Measurements from ENCODE around the gene CHD9NB.

DNA sequence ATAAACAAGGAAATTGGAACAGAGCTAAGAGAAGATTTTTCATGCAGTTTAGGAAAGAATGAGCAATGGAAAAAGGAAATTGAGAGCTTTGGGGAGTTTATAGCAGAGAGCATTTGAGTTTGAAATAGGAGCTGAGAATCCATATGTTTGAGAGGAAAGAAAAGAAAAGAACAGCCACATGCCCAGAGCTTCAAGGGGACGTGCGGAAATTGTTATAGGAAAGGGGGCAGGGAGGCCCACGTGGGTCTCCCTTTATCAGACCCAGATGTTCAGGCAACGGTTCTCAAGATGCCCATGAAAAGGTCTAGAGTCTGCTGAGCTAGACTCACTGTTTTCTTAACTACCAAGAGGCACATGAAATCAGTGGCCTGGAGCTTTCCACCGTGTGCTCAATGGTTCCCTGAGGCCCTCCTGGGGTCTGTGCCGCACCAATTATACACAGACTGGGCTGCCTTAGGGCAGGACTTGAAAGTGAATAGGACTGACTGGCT is 33.3 kb upstream of the CHD9NB start:
- TF ChIP-seq, protein P1, sequence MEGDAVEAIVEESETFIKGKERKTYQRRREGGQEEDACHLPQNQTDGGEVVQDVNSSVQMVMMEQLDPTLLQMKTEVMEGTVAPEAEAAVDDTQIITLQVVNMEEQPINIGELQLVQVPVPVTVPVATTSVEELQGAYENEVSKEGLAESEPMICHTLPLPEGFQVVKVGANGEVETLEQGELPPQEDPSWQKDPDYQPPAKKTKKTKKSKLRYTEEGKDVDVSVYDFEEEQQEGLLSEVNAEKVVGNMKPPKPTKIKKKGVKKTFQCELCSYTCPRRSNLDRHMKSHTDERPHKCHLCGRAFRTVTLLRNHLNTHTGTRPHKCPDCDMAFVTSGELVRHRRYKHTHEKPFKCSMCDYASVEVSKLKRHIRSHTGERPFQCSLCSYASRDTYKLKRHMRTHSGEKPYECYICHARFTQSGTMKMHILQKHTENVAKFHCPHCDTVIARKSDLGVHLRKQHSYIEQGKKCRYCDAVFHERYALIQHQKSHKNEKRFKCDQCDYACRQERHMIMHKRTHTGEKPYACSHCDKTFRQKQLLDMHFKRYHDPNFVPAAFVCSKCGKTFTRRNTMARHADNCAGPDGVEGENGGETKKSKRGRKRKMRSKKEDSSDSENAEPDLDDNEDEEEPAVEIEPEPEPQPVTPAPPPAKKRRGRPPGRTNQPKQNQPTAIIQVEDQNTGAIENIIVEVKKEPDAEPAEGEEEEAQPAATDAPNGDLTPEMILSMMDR (IDR thresholded peaks at IDR 0.05): no peak
- no peak for TF ChIP-seq POLR2A (IDR thresholded peaks at IDR 0.05)

Measured in body of pancreas (tissue), 4 donors.